Heart left ventricle (tissue), 16 donors: ENCODE data around the gene MRPL11. TPM values are rescaled to one million over a fixed set of nuclear protein-coding genes. Genes with fewer than 3 reads are reported as not detected.

Experiments
- ATAC-seq, 4 donors: fragments of 200-7000 bp; cut with Tn5 transposase; one replicate each; pipeline ENCODE4 v1.9.1; 2020 to 2022; ENCODE audit warnings: moderate library complexity in 4 of 4, mild to moderate bottlenecking in 3 of 4, moderate number of reproducible peaks in 1 of 4
- DNase-seq, 5 donors: peaks; one replicate each; pipeline ENCODE4 v3.0.0-alpha.2; 2020
- H3K27ac ChIP-seq, 12 donors: fragments of 200-600 bp; sonication (generic) in 4 of 12; one replicate each; pipeline versions ENCODE4 v1.5.0 to v1.8.0; 2016 to 2022; ENCODE audit warnings: mild to moderate bottlenecking in 2 of 12
- H3K27me3 ChIP-seq, 9 donors: fragments of 200-600 bp; sonication (generic) in 2 of 9; one replicate each; pipeline versions ENCODE4 v1.5.1 to v1.8.0; 2016 to 2022; ENCODE audit warnings: mild to moderate bottlenecking in 3 of 9
- H3K36me3 ChIP-seq, 9 donors: fragments of 200-600 bp; sonication (generic) in 2 of 9; one replicate each; pipeline versions ENCODE4 v1.5.0 to v1.8.0; 2018 to 2022; ENCODE audit warnings: mild to moderate bottlenecking in 2 of 9
- H3K4me1 ChIP-seq, 12 donors: fragments of 200-600 bp; sonication (generic) in 4 of 12; one replicate each; pipeline versions ENCODE4 v1.5.0 to v1.8.0; 2016 to 2022; ENCODE audit warnings: mild to moderate bottlenecking in 3 of 12
- H3K4me3 ChIP-seq, 12 donors: fragments of 200-600 bp; sonication (generic) in 4 of 12; one replicate each; pipeline versions ENCODE4 v1.5.0 to v1.8.0; 2017 to 2022; ENCODE audit warnings: mild to moderate bottlenecking in 9 of 12, moderate library complexity in 4 of 12
- H3K9me3 ChIP-seq, 12 donors: fragments of 200-600 bp; sonication (generic) in 4 of 12; one replicate each; pipeline versions ENCODE4 v1.5.0 to v1.8.0; 2016 to 2022; ENCODE audit warnings: mild to moderate bottlenecking in 1 of 12
- POLR2A ChIP-seq, 2 donors: fragments of 450-650 bp; IDR thresholded peaks; one replicate each; pipeline ENCODE4 v1.6.1; 2017; ENCODE audit warnings: antibody characterized with exemption in 2 of 2, mild to moderate bottlenecking in 2 of 2, moderate library complexity in 2 of 2
- WGBS, 4 donors: extraction: QIAGEN DNeasy Blood & Tissue Kit in 2 of 4; methylation state at CpG; one replicate each; pipeline versions ENCODE4 v1.1.5 to v1.1.7; 2013 to 2018; 5-methylcytosine and 5-hydroxymethylcytosine counted together
- intact Hi-C, 10 donors: fragments of 100-400 bp; cut with DNase I; formaldehyde crosslinking; loops; one replicate each; pipeline versions ENCODE4 v1.11.1 to v1.14.2; 2022
- polyA plus RNA-seq, 2 donors: library from polyadenylated mRNA; stranded (reverse); fragments of 200-250 nt; gene quantifications; one replicate each; pipeline ENCODE4 v1.2.3, GENCODE V29; 2013
- total RNA-seq, 9 donors: library from RNA; depleted of rRNA in 2 of 9; stranded (reverse); fragments of >200 nt in 2 of 9; fragmentation: NEBNext Ultra II Directional in 3 of 9; extraction: Animal tissue kit (Norgen Biotek cat#: 25700) in 3 of 9; gene quantifications; one replicate each; pipeline versions ENCODE4 v1.1.0 to v1.2.4, GENCODE V29; 2016 to 2023
- TF ChIP-seq, protein P1 (sequence below), 12 donors: fragments of 200-600 bp; sonication (generic) in 4 of 12; IDR thresholded peaks; one replicate each; pipeline versions ENCODE4 v1.5.0 to v1.8.0; 2018 to 2022; ENCODE audit warnings: antibody characterized with exemption in 12 of 12, mild to moderate bottlenecking in 5 of 12
- donor health status: ischemic (EF 13 %, LVEDD 7.1; RV severe dilation, severe dysfunction).
- donor health status: healthy with polysubstance abuse.
- donor health status: DM: no; HTN: yes; CAD: no.
- donor health status: DM: no; HTN: no; CAD: no.
- donor health status: ischemic (EF 25% LVEDD 6.9; RV normal size, moderate dysfunction).
- donor health status: ischemic (EF 25% LVEDD 5.7; RV mildly dilated, moderate dysfunction).
- donor health status: healthy.
- donor health status: DM: yes; HTN: yes; CAD: no.
- donor health status: ischemic (EF 35%, LVEDD 5.7; RV mildly dilated, moderate dysfunction).
- donor health status: nonischemic (EF 11% LVEDD 7.7; RV severe dilation, severe dysfunction).
- donor health status: DM: yes; HTN: yes; CAD: no.
- donor health status: PGD.
- donor health status: ischemic (EF 29% LVEDD 5.4; RV normal size, mild dysfunction).
- donor health status: nonischemic (EF 23%, LVEDD 6.1; RV moderate dilation, normal function).

MRPL11 gene
- total and polyA plus RNA-seq, 11 donors = 38.9 to 62.8 (median 47.4) TPM

DNA sequence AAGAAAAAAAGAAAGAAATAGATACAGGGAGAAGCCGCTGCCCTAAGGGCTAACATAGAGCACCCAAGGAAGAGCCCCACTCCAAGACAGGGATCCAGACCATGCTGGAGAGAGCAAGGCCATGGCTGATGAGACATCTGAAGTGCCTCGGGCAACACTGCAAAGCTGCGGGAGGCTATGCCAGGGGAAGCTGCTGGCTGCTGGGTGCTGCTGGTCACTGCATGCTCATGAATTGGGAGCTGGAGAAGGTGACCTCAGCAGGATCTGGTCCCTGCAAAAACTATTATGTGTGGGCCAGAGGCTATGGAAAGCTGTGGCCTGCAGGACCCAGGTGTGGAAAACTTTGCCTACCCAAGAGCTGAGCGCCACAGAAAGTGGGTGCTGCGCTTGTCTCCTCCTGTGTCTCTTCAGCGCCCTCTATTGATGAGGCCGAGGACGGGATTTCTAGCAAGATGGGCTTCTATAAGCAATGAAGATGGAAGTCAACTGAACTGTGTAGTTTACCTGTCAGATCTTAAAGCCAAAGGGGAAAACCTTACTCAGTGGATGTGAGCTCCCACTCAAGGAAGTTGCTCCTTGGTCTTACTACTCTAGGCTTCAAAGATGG is 49.8 kb downstream of the MRPL11 start:
- Histone ChIP-seq H3K4me3 (no peak overlapping the region), H3K36me3 (no peaks in the 10 kb centered on the region), H3K9me3 (no peaks in the 10 kb centered on the region), H3K4me1 (peaks cover 0 to 9% (median 5%) of the 10 kb centered on the region in 12 donors), H3K27me3 (peaks cover 0 to 14% (median 0%) of the 10 kb centered on the region in 9 donors), H3K27ac (no peak overlapping the region)
- intact Hi-C loops = loop anchor here in 8 of 10 donors (5.0 kb wide), 3 partner anchors 42 to 77 kb away; partner anchors contain the start of genes B4GAT1 (in 1 of the 8) and BRMS1 (in 1 of the 8)
- ATAC-seq (peak in 3 of 4 donors; percentile 73 to 81 (median 73)), DNase-seq (peak in 3 of 5 donors; percentile 52 to 76 (median 65))
- 27 to 30% (median 29%) methylated on average over 8 of the region's 8 CpGs for WGBS, 4 donors
- no peak for TF ChIP-seq POLR2A (IDR thresholded peaks at IDR 0.05)
- TF ChIP-seq, protein P1, sequence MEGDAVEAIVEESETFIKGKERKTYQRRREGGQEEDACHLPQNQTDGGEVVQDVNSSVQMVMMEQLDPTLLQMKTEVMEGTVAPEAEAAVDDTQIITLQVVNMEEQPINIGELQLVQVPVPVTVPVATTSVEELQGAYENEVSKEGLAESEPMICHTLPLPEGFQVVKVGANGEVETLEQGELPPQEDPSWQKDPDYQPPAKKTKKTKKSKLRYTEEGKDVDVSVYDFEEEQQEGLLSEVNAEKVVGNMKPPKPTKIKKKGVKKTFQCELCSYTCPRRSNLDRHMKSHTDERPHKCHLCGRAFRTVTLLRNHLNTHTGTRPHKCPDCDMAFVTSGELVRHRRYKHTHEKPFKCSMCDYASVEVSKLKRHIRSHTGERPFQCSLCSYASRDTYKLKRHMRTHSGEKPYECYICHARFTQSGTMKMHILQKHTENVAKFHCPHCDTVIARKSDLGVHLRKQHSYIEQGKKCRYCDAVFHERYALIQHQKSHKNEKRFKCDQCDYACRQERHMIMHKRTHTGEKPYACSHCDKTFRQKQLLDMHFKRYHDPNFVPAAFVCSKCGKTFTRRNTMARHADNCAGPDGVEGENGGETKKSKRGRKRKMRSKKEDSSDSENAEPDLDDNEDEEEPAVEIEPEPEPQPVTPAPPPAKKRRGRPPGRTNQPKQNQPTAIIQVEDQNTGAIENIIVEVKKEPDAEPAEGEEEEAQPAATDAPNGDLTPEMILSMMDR (IDR thresholded peaks at IDR 0.05) = peak; percentile 55 to 81 (median 68)

- Histone ChIP-seq H3K4me3 (peak overlapping the region in 8 of 12 donors; percentile 7 to 48 (median 34)), H3K27ac (peak overlapping the region in 3 of 12 donors; percentile 20 to 44 (median 30)), H3K36me3 (no peaks in the 10 kb centered on the region), H3K4me1 (peaks cover 0 to 9% (median 5%) of the 10 kb centered on the region in 12 donors), H3K9me3 (no peaks in the 10 kb centered on the region), H3K27me3 (peaks cover 0 to 7% (median 0%) of the 10 kb centered on the region in 9 donors)
- intact Hi-C loops = loop anchor here in 9 of 10 donors (1.0 to 5.0 kb wide), 5 partner anchors 39 to 75 kb away; partner anchors contain the start of genes B4GAT1 (in 1 of the 9) and BRMS1 (in 1 of the 9)
- 7 to 10% (median 8%) methylated on average over 20 of the region's 20 CpGs for WGBS, 4 donors
- TF ChIP-seq, protein P1 (IDR thresholded peaks at IDR 0.05) = peak; percentile 84 to 96 (median 90)
- no peak for TF ChIP-seq POLR2A (IDR thresholded peaks at IDR 0.05)
- DNase-seq (peak; percentile 68 to 88 (median 78)), ATAC-seq (peak in 3 of 4 donors; percentile 62 to 84 (median 64))
Observed at GRCh38 chr11:66386171-66387069, 52.2 kb downstream of the MRPL11 start.

Other genes starting within 250 kb of the MRPL11 start
- 10 to 100 TPM; 24.7 to 78.5 (median 34.0) TPM for gene KLC2, start 181.1 kb downstream of the MRPL11 start, total RNA-seq
- 10 to 100 TPM; 49.9 to 65.8 TPM for gene KLC2, start 181.1 kb downstream of the MRPL11 start, polyA plus RNA-seq
- gene RAB1B, start 170.2 kb downstream of the MRPL11 start, total RNA-seq = 100 to 1,000 TPM; 111 to 149 (median 128) TPM
- gene RAB1B, start 170.2 kb downstream of the MRPL11 start, polyA plus RNA-seq = 100 to 1,000 TPM; 161 to 178 TPM
- gene CNIH2, start 160.7 kb downstream of the MRPL11 start, total RNA-seq = under 1 TPM in 2 of 9 donors, not detected in 7; 0.25 to 0.40 TPM
- gene CNIH2, start 160.7 kb downstream of the MRPL11 start, polyA plus RNA-seq = under 1 TPM in 1 of 2 donors, not detected in 1; 0.08 TPM
- 10 to 100 TPM; 41.6 to 93.0 (median 65.3) TPM for gene YIF1A, start 149.7 kb downstream of the MRPL11 start, total RNA-seq
- 100 to 1,000 TPM in 1 of 2 donors, 10 to 100 TPM in 1; 49.9 to 136 TPM for gene YIF1A, start 149.7 kb downstream of the MRPL11 start, polyA plus RNA-seq
- 1 to 10 TPM in 1 of 9 donors, under 1 TPM in 3, not detected in 5; 0.09 to 7.9 (median 0.18) TPM for gene TMEM151A, start 147.0 kb downstream of the MRPL11 start, total RNA-seq
- under 1 TPM; 0.08 TPM for gene TMEM151A, start 147.0 kb downstream of the MRPL11 start, polyA plus RNA-seq
- gene CD248, start 121.8 kb downstream of the MRPL11 start, total RNA-seq = 10 to 100 TPM in 5 of 9 donors, 1 to 10 TPM in 4; 6.5 to 33.1 (median 11.8) TPM
- 10 to 100 TPM in 1 of 2 donors, 1 to 10 TPM in 1; 6.0 to 19.9 TPM for gene CD248, start 121.8 kb downstream of the MRPL11 start, polyA plus RNA-seq
- gene RIN1, start 102.4 kb downstream of the MRPL11 start, total RNA-seq = 1 to 10 TPM in 8 of 9 donors, under 1 TPM in 1; 0.99 to 5.2 (median 1.5) TPM
- gene RIN1, start 102.4 kb downstream of the MRPL11 start, polyA plus RNA-seq = 1 to 10 TPM; 1.3 to 2.9 TPM
- 10 to 100 TPM in 8 of 9 donors, 1 to 10 TPM in 1; 9.7 to 39.2 (median 16.5) TPM for gene BRMS1, start 93.7 kb downstream of the MRPL11 start, total RNA-seq
- 10 to 100 TPM; 24.7 to 77.4 TPM for gene BRMS1, start 93.7 kb downstream of the MRPL11 start, polyA plus RNA-seq
- 100 to 1,000 TPM in 1 of 9 donors, 10 to 100 TPM in 8; 37.3 to 109 (median 52.3) TPM for gene B4GAT1, start 91.2 kb downstream of the MRPL11 start, total RNA-seq
- 10 to 100 TPM; 37.2 to 54.0 TPM for gene B4GAT1, start 91.2 kb downstream of the MRPL11 start, polyA plus RNA-seq
- gene SLC29A2, start 67.1 kb downstream of the MRPL11 start, total RNA-seq = 10 to 100 TPM in 6 of 9 donors, 1 to 10 TPM in 3; 6.8 to 30.9 (median 13.1) TPM
- 10 to 100 TPM; 18.2 to 29.7 TPM for gene SLC29A2, start 67.1 kb downstream of the MRPL11 start, polyA plus RNA-seq
- gene NPAS4, start 17.8 kb downstream of the MRPL11 start, total RNA-seq = under 1 TPM in 1 of 9 donors, not detected in 8; 0.75 TPM
- gene NPAS4, start 17.8 kb downstream of the MRPL11 start, polyA plus RNA-seq = under 1 TPM in 1 of 2 donors, not detected in 1; 0.04 TPM
- gene PELI3, start 28.1 kb upstream of the MRPL11 start, total RNA-seq = 10 to 100 TPM in 3 of 9 donors, 1 to 10 TPM in 6; 7.2 to 26.2 (median 8.0) TPM
- 1 to 10 TPM; 5.8 to 9.2 TPM for gene PELI3, start 28.1 kb upstream of the MRPL11 start, polyA plus RNA-seq
- gene DPP3, start 41.6 kb upstream of the MRPL11 start, total RNA-seq = 10 to 100 TPM in 6 of 9 donors, 1 to 10 TPM in 3; 6.2 to 43.1 (median 14.9) TPM
- gene DPP3, start 41.6 kb upstream of the MRPL11 start, polyA plus RNA-seq = 10 to 100 TPM in 1 of 2 donors, 1 to 10 TPM in 1; 6.4 to 35.5 TPM
- gene BBS1, start 71.8 kb upstream of the MRPL11 start, total RNA-seq = 10 to 100 TPM; 15.8 to 51.8 (median 18.7) TPM
- gene BBS1, start 71.8 kb upstream of the MRPL11 start, polyA plus RNA-seq = 10 to 100 TPM; 11.0 to 11.9 TPM
- 10 to 100 TPM in 2 of 9 donors, 1 to 10 TPM in 7; 5.3 to 13.2 (median 6.7) TPM for gene ZDHHC24, start 107.2 kb upstream of the MRPL11 start, total RNA-seq
- gene ZDHHC24, start 107.2 kb upstream of the MRPL11 start, polyA plus RNA-seq = 1 to 10 TPM; 5.1 to 6.5 TPM
- gene ACTN3, start 108.1 kb upstream of the MRPL11 start, total RNA-seq = not detected
- under 1 TPM; 0.01 to 0.04 TPM for gene ACTN3, start 108.1 kb upstream of the MRPL11 start, polyA plus RNA-seq
- gene CTSF, start 129.8 kb upstream of the MRPL11 start, total RNA-seq = 10 to 100 TPM; 34.6 to 76.4 (median 52.8) TPM
- 10 to 100 TPM; 17.7 to 23.3 TPM for gene CTSF, start 129.8 kb upstream of the MRPL11 start, polyA plus RNA-seq
- under 1 TPM; 0.14 to 0.63 (median 0.36) TPM for gene CCDC87, start 154.2 kb upstream of the MRPL11 start, total RNA-seq
- gene CCDC87, start 154.2 kb upstream of the MRPL11 start, polyA plus RNA-seq = under 1 TPM; 0.15 to 0.18 TPM
- gene CCS, start 154.3 kb upstream of the MRPL11 start, total RNA-seq = 10 to 100 TPM; 13.9 to 26.7 (median 19.1) TPM
- gene CCS, start 154.3 kb upstream of the MRPL11 start, polyA plus RNA-seq = 10 to 100 TPM; 20.2 to 41.1 TPM
- gene RBM14, start 177.8 kb upstream of the MRPL11 start, total RNA-seq = 10 to 100 TPM; 20.3 to 40.0 (median 30.6) TPM
- 10 to 100 TPM; 17.4 to 34.3 TPM for gene RBM14, start 177.8 kb upstream of the MRPL11 start, polyA plus RNA-seq
- 10 to 100 TPM; 46.4 to 89.4 (median 56.6) TPM for gene RBM4, start 199.9 kb upstream of the MRPL11 start, total RNA-seq
- 10 to 100 TPM; 46.8 to 61.6 TPM for gene RBM4, start 199.9 kb upstream of the MRPL11 start, polyA plus RNA-seq
- 10 to 100 TPM in 4 of 9 donors, 1 to 10 TPM in 5; 8.4 to 13.3 (median 10.0) TPM for gene RBM4B, start 239.0 kb upstream of the MRPL11 start, total RNA-seq
- gene RBM4B, start 239.0 kb upstream of the MRPL11 start, polyA plus RNA-seq = 1 to 10 TPM; 7.0 to 8.9 TPM